ENCODE results near the gene GPC6. TPM values are rescaled to one million over a fixed set of nuclear protein-coding genes. Genes with fewer than 3 reads are reported as not detected.

GPC6 gene
- total and polyA plus RNA-seq, 9 of the 15 experiments (the other 6 are each of a cell fraction or from before 2014, with no cell fraction given) = under 0.01 to 0.20 (median 0.01) TPM; not detected in 4

DNA sequence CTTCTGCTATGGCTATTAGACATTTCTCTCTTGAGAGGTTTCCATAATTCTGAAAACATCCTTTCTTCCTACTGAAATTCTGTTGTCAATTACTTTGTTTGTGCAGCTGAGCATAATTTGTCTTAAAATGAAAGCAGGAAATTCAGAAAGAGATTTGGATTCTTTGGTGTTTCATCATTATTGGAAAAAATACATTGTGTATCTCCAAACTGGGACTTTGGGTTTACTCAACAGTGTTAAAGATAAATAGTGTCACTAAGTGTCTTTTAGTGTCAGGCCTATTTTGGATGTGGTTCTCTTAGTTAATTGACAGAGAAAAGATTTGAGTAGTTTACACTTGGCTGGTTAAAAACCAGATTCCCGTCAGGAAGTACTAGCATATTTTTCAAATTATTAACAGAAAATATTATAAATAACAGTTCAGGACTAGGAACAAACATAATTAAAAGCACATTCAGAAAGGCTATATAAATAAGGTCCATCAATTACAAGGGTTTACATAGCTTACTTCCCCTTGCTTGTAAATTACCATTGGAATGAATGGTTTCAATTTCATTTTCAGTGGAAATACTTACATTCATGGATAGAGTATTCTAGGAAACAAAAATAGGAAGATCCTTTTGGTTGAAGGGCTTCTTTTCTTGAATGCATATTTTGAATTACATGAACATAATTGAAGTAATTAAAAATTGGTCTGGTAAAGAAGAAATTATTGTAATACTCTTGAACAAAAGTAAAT lies 483.1 kb downstream of the GPC6 start (continued):
- TF ChIP-seq RREB1 (CRISPR knock-in tag; IDR thresholded peaks at IDR 0.05) = no peak
- TF ChIP-seq, protein P1, sequence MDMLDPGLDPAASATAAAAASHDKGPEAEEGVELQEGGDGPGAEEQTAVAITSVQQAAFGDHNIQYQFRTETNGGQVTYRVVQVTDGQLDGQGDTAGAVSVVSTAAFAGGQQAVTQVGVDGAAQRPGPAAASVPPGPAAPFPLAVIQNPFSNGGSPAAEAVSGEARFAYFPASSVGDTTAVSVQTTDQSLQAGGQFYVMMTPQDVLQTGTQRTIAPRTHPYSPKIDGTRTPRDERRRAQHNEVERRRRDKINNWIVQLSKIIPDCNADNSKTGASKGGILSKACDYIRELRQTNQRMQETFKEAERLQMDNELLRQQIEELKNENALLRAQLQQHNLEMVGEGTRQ (CRISPR knock-in tag; IDR thresholded peaks at IDR 0.05) = no peak

- BruUV-seq (replicated peaks) = no TSS peak
- TF ChIP-seq THRA (IDR thresholded peaks at IDR 0.05) = no peak
- TF ChIP-seq, protein P2, sequence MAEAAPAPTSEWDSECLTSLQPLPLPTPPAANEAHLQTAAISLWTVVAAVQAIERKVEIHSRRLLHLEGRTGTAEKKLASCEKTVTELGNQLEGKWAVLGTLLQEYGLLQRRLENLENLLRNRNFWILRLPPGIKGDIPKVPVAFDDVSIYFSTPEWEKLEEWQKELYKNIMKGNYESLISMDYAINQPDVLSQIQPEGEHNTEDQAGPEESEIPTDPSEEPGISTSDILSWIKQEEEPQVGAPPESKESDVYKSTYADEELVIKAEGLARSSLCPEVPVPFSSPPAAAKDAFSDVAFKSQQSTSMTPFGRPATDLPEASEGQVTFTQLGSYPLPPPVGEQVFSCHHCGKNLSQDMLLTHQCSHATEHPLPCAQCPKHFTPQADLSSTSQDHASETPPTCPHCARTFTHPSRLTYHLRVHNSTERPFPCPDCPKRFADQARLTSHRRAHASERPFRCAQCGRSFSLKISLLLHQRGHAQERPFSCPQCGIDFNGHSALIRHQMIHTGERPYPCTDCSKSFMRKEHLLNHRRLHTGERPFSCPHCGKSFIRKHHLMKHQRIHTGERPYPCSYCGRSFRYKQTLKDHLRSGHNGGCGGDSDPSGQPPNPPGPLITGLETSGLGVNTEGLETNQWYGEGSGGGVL (CRISPR knock-in tag; IDR thresholded peaks at IDR 0.05) = no peak
- TF ChIP-seq ZNF644 (tag; IDR thresholded peaks at IDR 0.05; ENCODE audit: low read depth) = no peak
- TF ChIP-seq NFRKB (IDR thresholded peaks at IDR 0.05; ENCODE audit: low read depth) = no peak
- TF ChIP-seq ZNF830 (CRISPR knock-in tag; IDR thresholded peaks at IDR 0.05) = no peak
- TF ChIP-seq MCM2 (IDR thresholded peaks at IDR 0.05; ENCODE audit: low read depth) = no peak
Measured at GRCh38 chr13:93714171-93714570, 487.6 kb downstream of the GPC6 start.

More at GRCh38 chr13:93714171-93714570, 487.6 kb downstream of the GPC6 start:
- ATAC-seq (no peak), FAIRE-seq (no peak), DNase-seq (ENCODE audit: extremely low read depth in 1 of 4, low spot score in 3 of 4) (no peak)
- CTCF ChIA-PET (ENCODE audit: low intra/inter-chr PET ratio) = no interaction called here
- Histone ChIP-seq H3K4me2 (ENCODE audit: insufficient read depth, low read length) (no peak overlapping the region), H4K20me1 (replicated peaks; ENCODE audit: control insufficient read depth, insufficient read depth, low read length) (no peaks in the 10 kb centered on the region), H3K27me3 (ENCODE audit: control insufficient read depth in 2 of 2, insufficient read depth in 2 of 2, low read length in 2 of 2) (no peaks in the 10 kb centered on the region), H3K9me1 (ENCODE audit: control insufficient read depth, insufficient read depth, low read length) (no peaks in the 10 kb centered on the region), H3K4me1 (replicated peaks in 1 of 2; ENCODE audit: control insufficient read depth in 2 of 2, insufficient read depth in 2 of 2, low read length in 2 of 2) (no peaks in the 10 kb centered on the region), H3K4me3 (no peak overlapping the region), H2AFZ (ENCODE audit: low read depth, low read length) (no peak overlapping the region), H3K9ac (ENCODE audit: insufficient read depth in 1 of 2, low read depth in 2 of 2, low read length in 2 of 2) (no peak overlapping the region), H3K27ac (ENCODE audit: extremely low read depth, low read depth, low read length) (no peak overlapping the region), H3K9me3 (replicated peaks; ENCODE audit: control insufficient read depth, insufficient read depth, low read depth, low read length) (no peaks in the 10 kb centered on the region; the same call in 1 of the 2 replicates), H3K36me3 (ENCODE audit: control insufficient read depth, insufficient read depth, low read length) (no peaks in the 10 kb centered on the region), H3K79me2 (ENCODE audit: control insufficient read depth, insufficient read depth, low read length) (no peaks in the 10 kb centered on the region)
- intact Hi-C loops (cut with micrococcal nuclease) = no loop called here
- in situ Hi-C loops (cut with MboI) = no loop called here
- POLR2A ChIA-PET = no interaction called here
